Cardiac muscle cell (in vitro differentiated cells and primary cell): ENCODE measurements around the gene FBXO5. TPM values are rescaled to one million over a fixed set of nuclear protein-coding genes. Genes with fewer than 3 reads are reported as not detected.
"Not testable (repeated sequence)": the region's sequence is repeated elsewhere in the genome, so short reads cannot be mapped to it uniquely, and the experiment has no call there.

Experiments used
- DNase-seq, 2 donors: peaks; one replicate each; pipeline versions ENCODE4 v3.0.0 to v3.0.0-alpha.2; 2010 to 2017; ENCODE audit warnings: low read depth in 1 of 2, low spot score in 1 of 2
- H3K27ac ChIP-seq: fragments of 200-600 bp; sonication (generic); 2 replicates; pipeline ENCODE4 v1.5.1; 2016
- H3K27me3 ChIP-seq: fragments of 200-600 bp; sonication (generic); 2 replicates; pipeline ENCODE4 v1.6.0; 2016; ENCODE audit warnings: control low read depth
- H3K36me3 ChIP-seq: fragments of 200-600 bp; sonication (generic); 2 replicates; pipeline ENCODE4 v1.5.1; 2016; ENCODE audit warnings: control low read depth
- H3K4me1 ChIP-seq: fragments of 200-600 bp; sonication (generic); 2 replicates; pipeline ENCODE4 v1.8.1; 2017; ENCODE audit warnings: low read depth, mild to moderate bottlenecking, mixed run types
- H3K4me3 ChIP-seq: fragments of 200-600 bp; sonication (generic); 2 replicates; pipeline ENCODE4 v1.5.1; 2016; ENCODE audit warnings: mild to moderate bottlenecking
- H3K9me3 ChIP-seq: fragments of 200-600 bp; sonication (generic); 2 replicates; pipeline ENCODE4 v1.5.1; 2017; ENCODE audit warnings: low read depth, mild to moderate bottlenecking, control low read depth
- CTCF ChIP-seq: IDR thresholded peaks from 2 replicates; pipeline ENCODE4 v1.5.1; 2012; ENCODE audit warnings: low read depth, mild to moderate bottlenecking, low read length
- polyA plus RNA-seq: library from polyadenylated mRNA; unstranded; fragments of >200 nt; fragmentation: Nextera tagmentation; extraction: Ambion mirVana; gene quantifications from 2 replicates; pipeline ENCODE4 v1.2.1, GENCODE V29; 2016
- total RNA-seq: library from RNA; depleted of rRNA; stranded (reverse); fragments of >200 nt; gene quantifications from 2 replicates; pipeline ENCODE4 v1.2.3, GENCODE V29; 2016

FBXO5 gene
- total and polyA plus RNA-seq, 2 experiments from 2014 or later, result 9.6 to 16.6 TPM

DNA sequence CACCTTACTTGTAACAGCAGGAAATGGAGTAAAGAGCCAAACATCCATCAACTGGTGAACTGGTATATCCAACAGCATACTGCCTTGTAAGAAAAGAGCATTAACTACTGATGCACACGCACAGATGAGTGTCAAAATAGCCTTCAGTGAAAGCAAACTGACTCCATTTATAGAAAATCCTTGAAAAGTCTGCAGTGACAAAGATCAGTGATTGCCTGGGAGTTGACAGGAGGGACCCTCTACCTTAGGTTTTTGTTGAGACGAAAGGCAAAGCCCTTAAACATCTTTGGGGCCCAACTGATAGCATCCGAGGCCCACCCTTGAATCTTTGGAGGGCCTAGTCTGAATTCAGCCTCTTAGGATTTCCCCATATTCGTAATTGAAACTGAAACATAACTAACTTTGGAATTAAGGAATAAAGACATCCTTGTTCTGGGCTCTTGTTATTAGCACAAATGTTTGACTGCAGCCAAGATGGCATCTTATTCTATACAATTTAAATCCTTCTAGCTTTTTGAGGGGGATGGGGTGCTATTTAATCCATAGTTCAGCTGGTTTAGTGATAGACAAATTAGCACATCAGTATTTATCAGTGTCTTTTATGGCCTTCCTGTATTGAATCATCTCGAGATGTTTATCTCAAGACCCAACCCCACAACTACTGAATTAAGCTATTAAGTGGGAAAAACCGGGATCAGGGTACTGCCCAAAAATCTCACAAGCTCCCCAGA is 13.0 kb downstream of the FBXO5 start:
- no peak for DNase-seq
- Histone ChIP-seq H3K27me3 (no peaks in the 10 kb centered on the region), H3K4me3 (no peak overlapping the region), H3K36me3 (peaks cover 35% of the 10 kb centered on the region), H3K9me3 (no peaks in the 10 kb centered on the region), H3K27ac (no peak overlapping the region), H3K4me1 (no peaks in the 10 kb centered on the region)
- TF ChIP-seq CTCF, result no peak

DNA sequence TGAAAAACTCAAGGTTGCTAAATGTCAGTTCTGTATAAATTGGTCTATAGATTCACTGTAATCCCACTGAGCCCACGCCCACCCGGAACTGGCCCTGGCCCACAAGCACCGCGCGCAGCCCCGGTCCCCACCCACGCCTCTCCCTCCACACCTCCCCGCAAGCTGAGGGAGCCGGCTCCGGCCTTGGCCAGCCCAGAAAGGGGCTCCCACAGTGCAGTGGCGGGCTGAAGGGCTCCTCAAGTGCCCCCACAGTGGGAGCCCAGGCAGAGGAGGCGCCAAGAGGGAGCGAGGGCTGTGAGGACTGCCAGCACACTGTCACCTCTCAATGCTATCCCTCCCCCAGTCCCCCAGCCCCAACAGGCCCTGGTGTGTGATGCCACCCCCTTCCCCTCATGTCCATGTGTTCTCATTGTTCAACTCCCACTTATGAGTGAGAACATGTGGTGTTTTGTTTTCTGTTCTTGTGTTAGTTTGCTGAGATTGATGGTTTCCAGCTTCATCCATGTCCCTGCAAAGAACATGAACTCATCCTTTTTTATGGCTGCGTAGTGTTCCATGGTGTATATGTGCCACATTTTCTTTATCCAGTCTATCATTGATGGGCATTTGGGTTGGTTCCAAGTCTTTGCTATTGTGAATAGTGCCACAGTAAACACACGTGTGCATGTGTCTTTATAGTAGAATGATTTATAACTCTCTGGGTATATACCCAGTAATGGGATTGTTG is 16.5 kb downstream of the FBXO5 start:
- H3K9me3 ChIP-seq, H3K4me3 ChIP-seq, H3K36me3 ChIP-seq, DNase-seq, H3K27me3 ChIP-seq, H3K4me1 ChIP-seq, H3K27ac ChIP-seq: not testable (repeated sequence)

GRCh38 chr6:152959333-152959732 is 23.5 kb downstream of the FBXO5 start:
- H3K4me3 ChIP-seq, result no peak overlapping the region
- no peaks in the 10 kb centered on the region for H3K27me3 ChIP-seq
- no peak overlapping the region for H3K27ac ChIP-seq
- TF ChIP-seq CTCF, result no peak
- no peak for DNase-seq
- no peaks in the 10 kb centered on the region for H3K4me1 ChIP-seq
- no peaks in the 10 kb centered on the region for H3K36me3 ChIP-seq
- no peaks in the 10 kb centered on the region for H3K9me3 ChIP-seq

DNA sequence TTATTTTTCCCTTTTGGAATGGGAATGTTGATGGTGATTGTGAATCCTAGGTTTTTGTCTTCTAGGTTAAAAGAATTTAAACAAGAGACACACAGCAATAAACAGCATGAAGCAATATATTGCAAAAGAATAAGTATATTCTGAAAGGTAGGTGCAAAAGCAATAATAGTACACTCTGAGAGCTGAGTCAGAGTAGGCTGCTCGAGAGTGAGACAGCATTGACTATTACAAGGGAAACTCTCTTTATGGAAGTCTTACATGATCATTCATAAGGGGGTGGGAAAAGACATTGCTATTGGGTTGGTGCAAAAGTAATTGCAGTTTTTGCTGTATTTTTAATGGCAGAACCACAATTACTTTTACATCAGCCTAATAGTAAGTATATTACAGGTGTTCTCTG is 25.0 kb downstream of the FBXO5 start:
- H3K4me1 ChIP-seq, result no peaks in the 10 kb centered on the region
- H3K27me3 ChIP-seq, result no peaks in the 10 kb centered on the region
- no peak overlapping the region for H3K27ac ChIP-seq
- no peak overlapping the region for H3K4me3 ChIP-seq
- TF ChIP-seq CTCF, result no peak
- no peaks in the 10 kb centered on the region for H3K9me3 ChIP-seq
- no peaks in the 10 kb centered on the region for H3K36me3 ChIP-seq
- no peak for DNase-seq

GRCh38 chr6:152954443-152954842 is 28.4 kb downstream of the FBXO5 start:
- DNase-seq, result no peak
- Histone ChIP-seq H3K36me3 (no peaks in the 10 kb centered on the region), H3K27me3 (no peaks in the 10 kb centered on the region), H3K4me3 (no peak overlapping the region), H3K4me1 (no peaks in the 10 kb centered on the region), H3K9me3 (no peaks in the 10 kb centered on the region), H3K27ac (no peak overlapping the region)
- no peak for TF ChIP-seq CTCF

- DNase-seq, result peak; percentile 10 to 66
- Histone ChIP-seq H3K4me1 (no peaks in the 10 kb centered on the region), H3K9me3 (no peaks in the 10 kb centered on the region), H3K36me3 (no peaks in the 10 kb centered on the region), H3K27me3 (no peaks in the 10 kb centered on the region), H3K4me3 (no peak overlapping the region), H3K27ac (no peak overlapping the region)
- peak; percentile 64 for TF ChIP-seq CTCF
Observed at GRCh38 chr6:152952866-152953509, 29.9 kb downstream of the FBXO5 start.
